Hepatocyte (in vitro differentiated cells): Measurements from ENCODE around the gene CENPB. TPM values are rescaled to one million over a fixed set of nuclear protein-coding genes. Genes with fewer than 3 reads are reported as not detected.

Experiments
- DNase-seq: peaks from one replicate; pipeline ENCODE4 v3.0.0-alpha.2; 2016; ENCODE audit warnings: low spot score
- H2AFZ ChIP-seq: fragments of 200-600 bp; sonication (generic); 2 replicates; pipeline ENCODE4 v1.6.0; 2016; ENCODE audit warnings: antibody characterized with exemption, mild to moderate bottlenecking
- H3K27ac ChIP-seq: fragments of 200-600 bp; sonication (generic); 2 replicates; pipeline ENCODE4 v1.5.1; 2016; ENCODE audit warnings: mild to moderate bottlenecking
- H3K27me3 ChIP-seq: fragments of 200-600 bp; sonication (generic); 2 replicates; pipeline ENCODE4 v1.6.1; 2016
- H3K36me3 ChIP-seq: fragments of 200-600 bp; sonication (generic); replicated peaks from 2 replicates; pipeline ENCODE4 v1.5.1; 2016; ENCODE audit warnings: low read depth; ENCODE audit not compliant: insufficient read depth
- H3K4me1 ChIP-seq: fragments of 200-600 bp; sonication (generic); 2 replicates; pipeline ENCODE4 v1.5.1; 2016; ENCODE audit warnings: mild to moderate bottlenecking, moderate library complexity; ENCODE audit not compliant: insufficient read depth
- H3K4me2 ChIP-seq: fragments of 200-600 bp; sonication (generic); 2 replicates; pipeline ENCODE4 v1.6.0; 2016
- H3K4me3 ChIP-seq: fragments of 200-600 bp; sonication (generic); 2 replicates; pipeline ENCODE4 v1.5.1; 2016; ENCODE audit warnings: mild to moderate bottlenecking
- H3K79me2 ChIP-seq: fragments of 200-600 bp; sonication (generic); 2 replicates; pipeline ENCODE4 v1.6.0; 2017; ENCODE audit warnings: mild to moderate bottlenecking
- H3K9me2 ChIP-seq: fragments of 200-600 bp; sonication (generic); replicated peaks from 2 replicates; pipeline ENCODE4 v1.6.0; 2017; ENCODE audit warnings: mild to moderate bottlenecking; ENCODE audit not compliant: insufficient read depth
- H3K9me3 ChIP-seq: fragments of 200-600 bp; sonication (generic); 2 replicates; pipeline ENCODE4 v1.5.1; 2016; ENCODE audit warnings: low read depth, mild to moderate bottlenecking
- H4K20me1 ChIP-seq: fragments of 200-600 bp; sonication (generic); 2 replicates; pipeline ENCODE4 v1.6.0; 2016; ENCODE audit warnings: mild to moderate bottlenecking; ENCODE audit not compliant: insufficient read depth, poor library complexity, severe bottlenecking
- CTCF ChIP-seq: fragments of 200-600 bp; sonication (generic); IDR thresholded peaks from 2 replicates; pipeline ENCODE4 v1.5.1; 2016; ENCODE audit warnings: antibody characterized with exemption, mild to moderate bottlenecking; ENCODE audit not compliant: poor library complexity
- EZH2 ChIP-seq: fragments of 200-600 bp; sonication (generic); IDR thresholded peaks from 2 replicates; pipeline ENCODE4 v1.6.1; 2016; ENCODE audit warnings: antibody characterized with exemption, mild to moderate bottlenecking, borderline replicate concordance
- EZH2phosphoT487 ChIP-seq: fragments of 200-600 bp; sonication (generic); IDR thresholded peaks from one replicate; pipeline ENCODE4 v1.6.1; 2018; ENCODE audit warnings: antibody characterized with exemption, mild to moderate bottlenecking, low read depth, moderate library complexity; ENCODE audit not compliant: unreplicated experiment, severe bottlenecking
- WGBS: methylation state at CpG from one replicate; pipeline ENCODE4 v1.1.6; 2016; ENCODE audit warnings: low lambda C conversion rate; ENCODE audit errors: missing lambda C conversion rate; 5-methylcytosine and 5-hydroxymethylcytosine counted together
- polyA plus RNA-seq: library from polyadenylated mRNA; unstranded; fragments of >200 nt; fragmentation: Nextera tagmentation; extraction: Ambion mirVana; gene quantifications from 2 replicates; pipeline ENCODE4 v1.2.1, GENCODE V29; 2016
- total RNA-seq: library from RNA; depleted of rRNA; stranded (reverse); fragments of >200 nt; gene quantifications from 2 replicates; pipeline ENCODE4 v1.2.3, GENCODE V29; 2014

The CENPB gene
- total and polyA plus RNA-seq, 2 experiments from 2014 or later: 21.2 to 46.7 TPM

- H4K20me1 ChIP-seq: peaks cover 18% of the 10 kb centered on the region
- no peak for DNase-seq
- H3K36me3 ChIP-seq: no peaks in the 10 kb centered on the region
- peaks cover 21% of the 10 kb centered on the region for H3K4me1 ChIP-seq
- peaks cover 27% of the 10 kb centered on the region for H3K79me2 ChIP-seq
- no peaks in the 10 kb centered on the region for H3K9me2 ChIP-seq
- no peak for TF ChIP-seq CTCF
- no peak for TF ChIP-seq EZH2phosphoT487
- TF ChIP-seq EZH2: no peak
- H3K27ac ChIP-seq: no peak overlapping the region
- H3K4me3 ChIP-seq: no peak overlapping the region
- no peaks in the 10 kb centered on the region for H3K9me3 ChIP-seq
- H3K4me2 ChIP-seq: no peak overlapping the region
- 69% methylated on average over 4 of the region's 4 CpGs for WGBS
- H2AFZ ChIP-seq: no peak overlapping the region
- H3K27me3 ChIP-seq: no peaks in the 10 kb centered on the region
These were observed 2.2 kb upstream of the CENPB start for GRCh38 chr20:3788685-3789155.

GRCh38 chr20:3787324-3788014 is 929 bp upstream of the CENPB start:
- Histone ChIP-seq H4K20me1 (peaks cover 18% of the 10 kb centered on the region), H3K36me3 (no peaks in the 10 kb centered on the region), H3K79me2 (peaks cover 32% of the 10 kb centered on the region), H3K4me1 (peaks cover 30% of the 10 kb centered on the region), H3K9me2 (no peaks in the 10 kb centered on the region), H2AFZ (peak overlapping the region; percentile 30), H3K9me3 (no peaks in the 10 kb centered on the region), H3K4me2 (peak overlapping the region; percentile 71), H3K4me3 (peak overlapping the region; percentile 4), H3K27ac (no peak overlapping the region), H3K27me3 (no peaks in the 10 kb centered on the region)
- TF ChIP-seq EZH2phosphoT487 (no peak), CTCF (no peak), EZH2 (no peak)
- 80% methylated on average over 5 of the region's 5 CpGs for WGBS
- no peak for DNase-seq

- H3K4me2 ChIP-seq: peak overlapping the region; percentile 97
- no peaks in the 10 kb centered on the region for H3K9me2 ChIP-seq
- H4K20me1 ChIP-seq: peaks cover 18% of the 10 kb centered on the region
- peak overlapping the region; percentile 70 for H3K27ac ChIP-seq
- under 1% methylated on average over 23 of the region's 35 CpGs for WGBS
- peak; percentile 69 for DNase-seq
- H3K4me3 ChIP-seq: peak overlapping the region; percentile 30
- peak overlapping the region; percentile 25 for H2AFZ ChIP-seq
- peaks cover 32% of the 10 kb centered on the region for H3K79me2 ChIP-seq
- no peaks in the 10 kb centered on the region for H3K9me3 ChIP-seq
- H3K4me1 ChIP-seq: peaks cover 30% of the 10 kb centered on the region
- H3K36me3 ChIP-seq: no peaks in the 10 kb centered on the region
- no peaks in the 10 kb centered on the region for H3K27me3 ChIP-seq
- TF ChIP-seq CTCF (no peak), EZH2phosphoT487 (no peak), EZH2 (no peak)
These were observed 435 bp downstream of the CENPB start for GRCh38 chr20:3786126-3786484.
